Stomach (tissue), 4 donors: ENCODE data around the gene TAF4.

Experiments used
- CTCF ChIP-seq, 7 experiments: fragments of 450-650 bp in 4 of 7; fragments of 200-600 bp in 3 of 7; sonication (generic) in 3 of 7; IDR thresholded peaks; one replicate each; pipeline ENCODE4 v1.5.1; 2016 to 2019; ENCODE audit warnings: antibody characterized with exemption in 7 of 7, control low read depth in 2 of 7, mild to moderate bottlenecking in 1 of 7
- EP300 ChIP-seq: sonication (generic); formaldehyde crosslinking; IDR thresholded peaks from one replicate; pipeline ENCODE4 v1.6.1; 2017; ENCODE audit warnings: antibody characterized with exemption
- POLR2A ChIP-seq, 4 donors: fragments of 450-650 bp; IDR thresholded peaks; one replicate each; pipeline ENCODE4 v1.6.1; 2016; ENCODE audit warnings: antibody characterized with exemption in 4 of 4, control low read depth in 2 of 4, mild to moderate bottlenecking in 1 of 4, moderate library complexity in 1 of 4
- POLR2AphosphoS5 ChIP-seq, 3 donors: sonication (generic); formaldehyde crosslinking; IDR thresholded peaks; one replicate each; pipeline ENCODE4 v1.6.1; 2016; ENCODE audit warnings: antibody characterized with exemption in 3 of 3

GRCh38 chr20:62114894-62115293 is 49.2 kb upstream of the TAF4 start:
- no peak for TF ChIP-seq CTCF (IDR thresholded peaks at IDR 0.05)
- TF ChIP-seq EP300: no peak
- no peak for TF ChIP-seq POLR2A (IDR thresholded peaks at IDR 0.05)
- TF ChIP-seq POLR2AphosphoS5 (IDR thresholded peaks at IDR 0.05): no peak
